NCI-H524 (cell line): ENCODE data around the gene TFDP1.
"Not testable (repeated sequence)": the region's sequence is repeated elsewhere in the genome, so short reads cannot be mapped to it uniquely, and the experiment has no call there.

Experiments used
- DNase-seq, 2 experiments: peaks; one replicate each; lab custom pipeline; 2025; lab: John Stamatoyannopoulos, UW

TFDP1 gene

GRCh38 chr13:113573065-113573464 is 11.5 kb upstream of the TFDP1 start:
- no peak for DNase-seq

- no peak for DNase-seq
These were observed 8.0 kb upstream of the TFDP1 start for GRCh38 chr13:113576597-113576996.

GRCh38 chr13:113577881-113578435 is 6.6 kb upstream of the TFDP1 start:
- DNase-seq = no peak

- DNase-seq = no peak
These were observed 4.9 kb upstream of the TFDP1 start for GRCh38 chr13:113579686-113580085.

GRCh38 chr13:113581871-113582270 is 2.7 kb upstream of the TFDP1 start:
- DNase-seq = no peak

GRCh38 chr13:113582841-113583631 is 1.5 kb upstream of the TFDP1 start:
- no peak for DNase-seq

GRCh38 chr13:113584870-113585671 is 518 bp downstream of the TFDP1 start:
- peak in 1 of 2 experiments; percentile 34 for DNase-seq

GRCh38 chr13:113585896-113586295 is 1.3 kb downstream of the TFDP1 start:
- DNase-seq = no peak

- DNase-seq = no peak
These were observed 2.3 kb downstream of the TFDP1 start for GRCh38 chr13:113586661-113587479.

GRCh38 chr13:113588394-113589111 is 4.0 kb downstream of the TFDP1 start:
- DNase-seq = no peak

GRCh38 chr13:113589251-113589960 is 4.9 kb downstream of the TFDP1 start:
- no peak for DNase-seq

- DNase-seq = no peak
These were observed 5.4 kb downstream of the TFDP1 start for GRCh38 chr13:113589961-113590339.

- no peak for DNase-seq
These were observed 7.2 kb downstream of the TFDP1 start for GRCh38 chr13:113591750-113592149.

GRCh38 chr13:113592571-113592970 is 8.0 kb downstream of the TFDP1 start:
- no peak for DNase-seq

GRCh38 chr13:113594066-113594821 is 9.7 kb downstream of the TFDP1 start:
- not testable (repeated sequence) for DNase-seq

GRCh38 chr13:113595131-113595530 is 10.6 kb downstream of the TFDP1 start:
- no peak for DNase-seq

- no peak for DNase-seq
These were observed 12.0 kb downstream of the TFDP1 start for GRCh38 chr13:113596321-113597200.

- no peak for DNase-seq
These were observed 13.0 kb downstream of the TFDP1 start for GRCh38 chr13:113597391-113598080.

- no peak for DNase-seq
These were observed 13.5 kb downstream of the TFDP1 start for GRCh38 chr13:113598081-113598410.
